ENCODE measurements around the gene PDGFA.
A peak's percentile ranks its signal among the peaks of the same experiment; 100 is the strongest.

PDGFA gene

GRCh38 chr7:491958-492713 is 27.5 kb downstream of the PDGFA start:
- TF ChIP-seq Cebpa-rat (IDR thresholded peaks at IDR 0.05) = no peak
- H3K36me3 ChIP-seq = no peaks in the 10 kb centered on the region
- peak overlapping the region; percentile 99 for H3K4me2 ChIP-seq
- peak overlapping the region; percentile 62 for H3K9ac ChIP-seq
- H3K4me3 ChIP-seq = peak overlapping the region; percentile 49
- peak overlapping the region; percentile 78 for H3K27ac ChIP-seq
- peaks cover 20% of the 10 kb centered on the region for H4K20me1 ChIP-seq
- H3K9me3 ChIP-seq = peaks cover 16% of the 10 kb centered on the region
- H3K4me1 ChIP-seq = peaks cover 71% of the 10 kb centered on the region
- no peaks in the 10 kb centered on the region for H3K27me3 ChIP-seq

GRCh38 chr7:491292-491957 is 28.2 kb downstream of the PDGFA start:
- Histone ChIP-seq H3K27me3 (no peaks in the 10 kb centered on the region), H3K36me3 (no peaks in the 10 kb centered on the region), H4K20me1 (peaks cover 20% of the 10 kb centered on the region), H3K4me1 (peaks cover 64% of the 10 kb centered on the region), H3K4me2 (peak overlapping the region; percentile 99), H3K27ac (peak overlapping the region; percentile 78), H3K9ac (peak overlapping the region; percentile 62), H3K9me3 (peaks cover 16% of the 10 kb centered on the region), H3K4me3 (peak overlapping the region; percentile 49)
- no peak for TF ChIP-seq Cebpa-rat (IDR thresholded peaks at IDR 0.05)

- H3K4me1 ChIP-seq = peaks cover 57% of the 10 kb centered on the region
- H3K9me3 ChIP-seq = peaks cover 16% of the 10 kb centered on the region
- H3K27ac ChIP-seq = peak overlapping the region; percentile 78
Observed at GRCh38 chr7:490461-491291, 29.0 kb downstream of the PDGFA start.

GRCh38 chr7:489876-490275 is 29.8 kb downstream of the PDGFA start:
- Histone ChIP-seq H3K4me3 (no peak overlapping the region), H3K27me3 (no peaks in the 10 kb centered on the region), H3K27ac (peak overlapping the region; percentile 78), H3K36me3 (no peaks in the 10 kb centered on the region), H3K9me3 (peaks cover 16% of the 10 kb centered on the region), H3K4me1 (peaks cover 56% of the 10 kb centered on the region), H3K4me2 (peak overlapping the region; percentile 99), H3K9ac (no peak overlapping the region), H4K20me1 (peaks cover 15% of the 10 kb centered on the region)
- no peak for TF ChIP-seq Cebpa-rat (IDR thresholded peaks at IDR 0.05)

More at GRCh38 chr7:490461-491291, 29.0 kb downstream of the PDGFA start:
- Histone ChIP-seq H4K20me1 (peaks cover 16% of the 10 kb centered on the region), H3K4me3 (peak overlapping the region; percentile 49), H3K27me3 (no peaks in the 10 kb centered on the region), H3K9ac (peak overlapping the region; percentile 62; the same call in 1 of the 2 replicates), H3K36me3 (no peaks in the 10 kb centered on the region), H3K4me2 (peak overlapping the region; percentile 99)
- no peak for TF ChIP-seq Cebpa-rat (IDR thresholded peaks at IDR 0.05)

- Histone ChIP-seq H3K27me3 (no peaks in the 10 kb centered on the region), H3K36me3 (no peaks in the 10 kb centered on the region), H3K27ac (no peak overlapping the region), H3K9ac (no peak overlapping the region), H3K4me1 (peaks cover 49% of the 10 kb centered on the region), H3K9me3 (no peaks in the 10 kb centered on the region), H4K20me1 (peaks cover 8% of the 10 kb centered on the region), H3K4me2 (no peak overlapping the region), H3K4me3 (no peak overlapping the region)
- no peak for TF ChIP-seq Cebpa-rat (IDR thresholded peaks at IDR 0.05)
Observed at GRCh38 chr7:486216-486743, 33.4 kb downstream of the PDGFA start.

DNA sequence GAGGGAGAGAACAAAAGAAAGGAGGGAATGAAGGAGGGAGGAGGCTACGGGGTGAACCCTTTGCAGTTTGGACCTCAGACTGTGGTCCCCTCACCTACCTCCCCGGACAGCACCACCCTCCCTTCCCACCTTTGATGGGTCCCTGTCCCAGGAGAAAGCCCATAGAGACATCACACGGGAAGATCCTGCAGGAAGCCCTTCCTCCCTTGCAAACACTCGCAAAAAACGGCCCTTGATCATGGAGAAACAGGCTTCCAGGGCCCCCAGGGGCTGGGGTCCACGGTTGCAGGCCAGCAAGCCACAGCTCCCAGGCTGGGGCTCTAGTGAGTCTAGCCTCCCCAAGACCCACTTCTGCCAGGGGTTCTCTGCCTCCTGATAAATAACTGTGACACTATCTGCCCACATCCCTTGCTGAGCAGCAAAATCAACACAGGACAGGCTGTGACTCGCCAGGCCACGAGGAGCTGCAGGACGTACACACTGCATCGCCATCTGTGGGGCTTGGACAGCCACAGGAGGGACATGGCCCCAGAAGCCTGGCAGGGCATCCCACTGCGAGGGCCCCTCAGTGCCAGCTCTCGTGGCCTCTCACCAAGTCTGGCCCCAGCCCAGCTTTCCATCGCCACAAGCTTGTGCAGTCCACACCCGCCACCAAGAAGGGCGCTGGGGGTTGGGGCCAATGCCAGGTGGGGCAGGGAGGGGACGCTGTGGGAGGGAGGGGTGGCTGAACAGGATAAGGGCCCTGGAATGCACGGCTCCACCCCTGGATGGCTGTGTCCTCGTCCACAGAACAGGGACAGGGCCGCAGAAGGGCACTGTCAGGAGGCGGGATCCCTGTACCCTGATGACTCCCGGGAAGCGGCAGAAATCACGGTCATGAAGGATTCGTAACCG is 34.2 kb downstream of the PDGFA start:
- no peak for TF ChIP-seq Cebpa-rat (IDR thresholded peaks at IDR 0.05)
- no peaks in the 10 kb centered on the region for H3K9me3 ChIP-seq
- H3K4me3 ChIP-seq = no peak overlapping the region
- H3K4me2 ChIP-seq = peak overlapping the region; percentile 14; the same call in 1 of the 2 replicates
- no peaks in the 10 kb centered on the region for H3K36me3 ChIP-seq
- no peak overlapping the region for H3K27ac ChIP-seq
- no peaks in the 10 kb centered on the region for H3K27me3 ChIP-seq
- no peak overlapping the region for H3K9ac ChIP-seq
- peaks cover 49% of the 10 kb centered on the region for H3K4me1 ChIP-seq
- H4K20me1 ChIP-seq = no peaks in the 10 kb centered on the region

- Histone ChIP-seq H3K4me2 (0 out of 2 replicates have a peak overlapping the region, but pooled peaks have one; percentile 14), H3K36me3 (no peaks in the 10 kb centered on the region), H3K4me1 (peaks cover 49% of the 10 kb centered on the region), H3K27ac (no peak overlapping the region), H4K20me1 (no peaks in the 10 kb centered on the region), H3K4me3 (no peak overlapping the region), H3K9ac (no peak overlapping the region), H3K27me3 (no peaks in the 10 kb centered on the region), H3K9me3 (no peaks in the 10 kb centered on the region)
- no peak for TF ChIP-seq Cebpa-rat (IDR thresholded peaks at IDR 0.05)
Observed at GRCh38 chr7:484356-485101, 35.1 kb downstream of the PDGFA start.

DNA sequence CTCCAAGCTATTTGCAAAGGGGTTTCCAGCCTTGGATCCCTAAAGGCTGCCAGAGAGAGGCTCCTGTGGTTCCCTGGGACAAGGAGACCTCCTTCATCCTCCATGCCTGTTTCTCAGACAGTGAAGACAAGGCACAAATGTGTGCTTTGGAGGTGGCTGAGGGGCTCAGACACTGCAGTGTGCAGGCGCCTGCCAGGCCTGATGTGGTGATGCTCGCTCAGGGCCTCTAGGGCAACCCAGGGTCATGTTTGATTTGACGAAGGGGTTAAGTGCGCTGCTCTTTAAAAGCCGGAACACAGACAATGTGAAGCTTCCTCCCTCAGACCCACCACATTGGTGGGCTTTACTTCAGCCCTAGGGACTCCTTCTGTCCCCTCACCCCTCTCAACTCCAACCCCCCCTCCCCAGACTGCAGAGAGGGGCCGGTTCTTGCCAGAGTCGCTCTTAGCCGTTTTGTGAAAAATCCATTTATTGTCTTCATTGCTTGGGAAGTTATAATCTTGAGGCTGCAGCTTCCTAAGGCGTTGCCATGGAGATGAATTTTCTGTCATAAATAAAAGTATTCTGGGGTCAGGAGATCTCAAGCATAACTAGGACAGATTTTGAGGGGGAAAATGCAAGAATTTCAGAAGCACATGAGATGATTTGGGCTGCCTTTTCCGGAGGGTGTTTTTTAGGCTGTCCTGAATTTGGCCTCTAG is 35.8 kb downstream of the PDGFA start:
- H3K4me1 ChIP-seq = peaks cover 45% of the 10 kb centered on the region
- no peak overlapping the region for H3K9ac ChIP-seq
- TF ChIP-seq Cebpa-rat (IDR thresholded peaks at IDR 0.05) = no peak
- H3K9me3 ChIP-seq = no peaks in the 10 kb centered on the region
- H4K20me1 ChIP-seq = no peaks in the 10 kb centered on the region
- no peak overlapping the region for H3K27ac ChIP-seq
- no peak overlapping the region for H3K4me3 ChIP-seq
- H3K4me2 ChIP-seq = no peak overlapping the region; the same call in 1 of the 2 replicates
- H3K36me3 ChIP-seq = no peaks in the 10 kb centered on the region
- H3K27me3 ChIP-seq = no peaks in the 10 kb centered on the region

All from BLaER1 (cell line).